HG02938 (cell line): ENCODE results near the gene BSN.

Experiments
- ATAC-seq: cut with Tn5 transposase; IDR thresholded peaks from one replicate; pipeline ENCODE4 v1.9.1; 2021; ENCODE audit warnings: mild to moderate bottlenecking, moderate library complexity; ENCODE audit not compliant: unreplicated experiment

Gene BSN

GRCh38 chr3:49652218-49652902 is 98.1 kb downstream of the BSN start:
- no peak for ATAC-seq

- no peak for ATAC-seq
Observed at GRCh38 chr3:49652903-49653415, 98.7 kb downstream of the BSN start.

- no peak for ATAC-seq
Observed at GRCh38 chr3:49653621-49654020, 99.3 kb downstream of the BSN start.

- ATAC-seq: no peak
Observed at GRCh38 chr3:49654176-49654825, 100.0 kb downstream of the BSN start.

- ATAC-seq: no peak
Observed at GRCh38 chr3:49654955-49655556, 100.8 kb downstream of the BSN start.

- ATAC-seq: no peak
Observed at GRCh38 chr3:49655731-49656285, 101.5 kb downstream of the BSN start.

- no peak for ATAC-seq
Observed at GRCh38 chr3:49656541-49657112, 102.3 kb downstream of the BSN start.

GRCh38 chr3:49657208-49657915 is 103.1 kb downstream of the BSN start:
- ATAC-seq: no peak

- ATAC-seq: no peak
Observed at GRCh38 chr3:49658711-49659110, 104.4 kb downstream of the BSN start.

- ATAC-seq: no peak
Observed at GRCh38 chr3:49659756-49660155, 105.5 kb downstream of the BSN start.

- ATAC-seq: no peak
Observed at GRCh38 chr3:49661281-49661680, 107.0 kb downstream of the BSN start.

- no peak for ATAC-seq
Observed at GRCh38 chr3:49662021-49662420, 107.7 kb downstream of the BSN start.

GRCh38 chr3:49662720-49663413 is 108.6 kb downstream of the BSN start:
- ATAC-seq: no peak

GRCh38 chr3:49663831-49664230 is 109.6 kb downstream of the BSN start:
- no peak for ATAC-seq

GRCh38 chr3:49664300-49664699 is 110.0 kb downstream of the BSN start:
- no peak for ATAC-seq

GRCh38 chr3:49665822-49666519 is 111.7 kb downstream of the BSN start:
- no peak for ATAC-seq

- ATAC-seq: no peak
Observed at GRCh38 chr3:49666592-49666991, 112.3 kb downstream of the BSN start.

GRCh38 chr3:49667701-49668413 is 113.6 kb downstream of the BSN start:
- ATAC-seq: no peak

- no peak for ATAC-seq
Observed at GRCh38 chr3:49668414-49668797, 114.1 kb downstream of the BSN start.
